HepG2 (cell line): ENCODE results near the gene SNN. TPM values are rescaled to one million over a fixed set of nuclear protein-coding genes. Genes with fewer than 3 reads are reported as not detected.

Source experiments
- ISX ChIP-seq: sonication (generic); formaldehyde crosslinking; conservative IDR thresholded peaks from 2 replicates; pipeline ENCODE4 v1.5.0; 2020; ENCODE audit warnings: missing genetic modification reagents
- KDM6A ChIP-seq: IDR thresholded peaks from 2 replicates; pipeline ENCODE4 v1.6.1; 2016; ENCODE audit warnings: low read depth
- KLF13 ChIP-seq: sonication (generic); formaldehyde crosslinking; IDR thresholded peaks from 2 replicates; pipeline ENCODE4 v1.4.0; 2020; ENCODE audit warnings: mild to moderate bottlenecking, missing genetic modification reagents
- PITX1 ChIP-seq: sonication (generic); formaldehyde crosslinking; IDR thresholded peaks from 2 replicates; pipeline ENCODE4 v1.5.1; 2020; ENCODE audit warnings: mild to moderate bottlenecking, missing genetic modification reagents
- POLR2A ChIP-seq, 2 experiments: IDR thresholded peaks; 2 replicates each; pipeline ENCODE4 v1.6.1; 2011; ENCODE audit warnings: low read depth in 2 of 2, low read length in 2 of 2, mild to moderate bottlenecking in 1 of 2, moderate library complexity in 1 of 2; ENCODE audit not compliant: insufficient read depth in 1 of 2
- SCMH1 ChIP-seq: sonication (generic); formaldehyde crosslinking; IDR thresholded peaks from 2 replicates; pipeline ENCODE4 v1.9.0; 2021; ENCODE audit warnings: missing genetic modification reagents, mild to moderate bottlenecking, borderline replicate concordance
- TMF1 ChIP-seq: sonication (generic); formaldehyde crosslinking; IDR thresholded peaks from 2 replicates; pipeline ENCODE4 v1.8.1; 2022; ENCODE audit warnings: low read depth, missing genetic modification reagents
- ZNF10 ChIP-seq: sonication (generic); formaldehyde crosslinking; IDR thresholded peaks from 2 replicates; pipeline ENCODE4 v1.4.0; 2020; ENCODE audit warnings: mild to moderate bottlenecking, low read depth, missing genetic modification reagents, borderline replicate concordance
- ZNF12 ChIP-seq: sonication (generic); formaldehyde crosslinking; IDR thresholded peaks from 2 replicates; pipeline ENCODE4 v1.5.0; 2020; ENCODE audit warnings: missing genetic modification reagents
- ZNF484 ChIP-seq: sonication (generic); formaldehyde crosslinking; IDR thresholded peaks from 2 replicates; pipeline ENCODE4 v1.5.1; 2020; ENCODE audit warnings: mild to moderate bottlenecking, low read depth, missing genetic modification reagents, borderline replicate concordance
- ZNF556 ChIP-seq: sonication (generic); formaldehyde crosslinking; IDR thresholded peaks from 2 replicates; pipeline ENCODE4 v1.4.0; 2020; ENCODE audit warnings: mild to moderate bottlenecking, missing genetic modification reagents, borderline replicate concordance
- ZNF564 ChIP-seq: sonication (generic); formaldehyde crosslinking; IDR thresholded peaks from 2 replicates; pipeline ENCODE4 v1.8.1; 2023; ENCODE audit warnings: mild to moderate bottlenecking, missing genetic modification reagents
- ZNF629 ChIP-seq: sonication (generic); formaldehyde crosslinking; conservative IDR thresholded peaks from 2 replicates; pipeline ENCODE4 v1.5.0; 2020; ENCODE audit warnings: missing genetic modification reagents
- ZNF703 ChIP-seq: sonication (generic); formaldehyde crosslinking; IDR thresholded peaks from 2 replicates; pipeline ENCODE4 v1.5.1; 2020; ENCODE audit warnings: missing genetic modification reagents, mild to moderate bottlenecking, moderate library complexity, borderline replicate concordance
- ZNF883 ChIP-seq: sonication (generic); formaldehyde crosslinking; IDR thresholded peaks from 2 replicates; pipeline ENCODE4 v1.5.1; 2020; ENCODE audit warnings: mild to moderate bottlenecking, missing genetic modification reagents; ENCODE audit errors: not compliant biosample characterization
- polyA plus RNA-seq, 8 experiments: library from polyadenylated mRNA; depleted of rRNA in 3 of 8; stranded (reverse) in 7 of 8; unstranded in 1 of 8; fragments of >200 nt; fragmentation: Illumina TruSeq in 4 of 8; extraction: Trizol in 4 of 8; gene quantifications; 2 replicates each; pipeline versions ENCODE4 v1.2.1 to v1.2.3, GENCODE V29; 2011 to 2016; ENCODE audit warnings: low read depth in 4 of 8, missing spikeins in 1 of 8, mixed read lengths in 1 of 8; ENCODE audit not compliant: insufficient read depth in 1 of 8
- total RNA-seq, 5 experiments: library from RNA; depleted of rRNA; stranded (reverse); fragments of >200 nt; fragmentation: Illumina TruSeq; extraction: Trizol; gene quantifications; 2 replicates each; pipeline ENCODE4 v1.2.3, GENCODE V29; 2016; ENCODE audit warnings: low read depth in 1 of 5
- TF ChIP-seq, protein P1 (sequence below), 2 experiments: sonication (generic) in 1 of 2; formaldehyde crosslinking in 1 of 2; IDR thresholded peaks; 2 replicates each; pipeline versions ENCODE4 v1.4.0 to v1.6.1; 2018 to 2020; ENCODE audit warnings: missing genetic modification reagents in 2 of 2, borderline replicate concordance in 1 of 2, low read depth in 1 of 2, mild to moderate bottlenecking in 1 of 2, missing biosample characterization in 1 of 2
- TF ChIP-seq, protein P2 (sequence below): sonication (generic); formaldehyde crosslinking; IDR thresholded peaks from 2 replicates; pipeline ENCODE4 v1.4.0; 2020; ENCODE audit warnings: mild to moderate bottlenecking, missing genetic modification reagents
- TF ChIP-seq, protein P3 (sequence below): IDR thresholded peaks from 2 replicates; pipeline ENCODE4 v1.6.1; 2016
- TF ChIP-seq, protein P4 (sequence below): sonication (generic); formaldehyde crosslinking; IDR thresholded peaks from 2 replicates; pipeline ENCODE4 v1.4.0; 2020; ENCODE audit warnings: mild to moderate bottlenecking, missing genetic modification reagents

SNN gene
- total and polyA plus RNA-seq, 2 of the 13 experiments (the other 11 are each of a cell fraction or from before 2014, with no cell fraction given) = 5.2 to 8.4 TPM

DNA sequence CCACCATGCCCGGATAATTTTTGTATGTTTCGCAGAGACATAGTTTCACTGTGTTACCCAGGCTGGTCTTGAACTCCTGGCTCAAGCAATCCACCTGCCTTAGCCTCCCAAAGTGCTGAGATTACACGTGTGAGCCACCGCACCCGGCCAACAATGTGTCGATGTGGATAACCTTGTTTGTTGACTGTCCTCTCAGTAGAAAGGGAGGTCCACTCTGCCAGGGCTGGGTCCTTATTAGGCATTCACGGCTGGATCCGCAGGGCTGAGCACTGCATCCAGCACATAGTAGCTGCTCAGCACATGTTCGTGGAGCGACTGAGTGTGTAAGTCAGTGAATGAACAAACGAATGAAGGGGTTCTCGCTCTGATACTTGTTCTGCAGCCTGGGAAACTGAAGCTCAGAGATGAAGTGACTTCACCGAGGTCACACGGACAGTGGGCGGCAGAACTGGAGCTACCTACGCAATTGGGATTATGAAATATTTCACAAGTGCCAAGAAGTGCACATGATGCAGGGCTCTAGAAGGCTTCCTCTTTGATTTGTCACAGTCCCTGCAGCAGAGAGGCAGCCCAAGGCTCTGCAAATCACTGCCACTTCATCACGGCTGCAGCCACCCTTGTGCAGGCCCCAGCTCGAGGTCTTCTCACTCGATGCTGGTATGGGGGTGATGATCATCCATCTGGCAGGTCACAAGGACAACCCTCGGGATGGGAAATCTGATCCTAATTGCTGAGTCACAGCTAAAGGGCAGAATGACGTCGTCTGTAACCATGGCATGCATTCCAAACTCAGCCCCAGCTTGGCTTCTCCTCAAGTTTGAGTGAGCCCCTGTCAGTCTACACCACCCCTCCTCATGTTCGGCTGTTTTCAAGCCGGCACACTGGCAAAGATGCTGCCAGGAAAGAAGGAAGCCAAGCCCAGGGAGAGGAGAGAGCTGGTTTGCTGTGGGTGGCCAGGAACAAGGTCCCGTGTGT is 28.0 kb upstream of the SNN start (continued):
- TF ChIP-seq, protein P1, sequence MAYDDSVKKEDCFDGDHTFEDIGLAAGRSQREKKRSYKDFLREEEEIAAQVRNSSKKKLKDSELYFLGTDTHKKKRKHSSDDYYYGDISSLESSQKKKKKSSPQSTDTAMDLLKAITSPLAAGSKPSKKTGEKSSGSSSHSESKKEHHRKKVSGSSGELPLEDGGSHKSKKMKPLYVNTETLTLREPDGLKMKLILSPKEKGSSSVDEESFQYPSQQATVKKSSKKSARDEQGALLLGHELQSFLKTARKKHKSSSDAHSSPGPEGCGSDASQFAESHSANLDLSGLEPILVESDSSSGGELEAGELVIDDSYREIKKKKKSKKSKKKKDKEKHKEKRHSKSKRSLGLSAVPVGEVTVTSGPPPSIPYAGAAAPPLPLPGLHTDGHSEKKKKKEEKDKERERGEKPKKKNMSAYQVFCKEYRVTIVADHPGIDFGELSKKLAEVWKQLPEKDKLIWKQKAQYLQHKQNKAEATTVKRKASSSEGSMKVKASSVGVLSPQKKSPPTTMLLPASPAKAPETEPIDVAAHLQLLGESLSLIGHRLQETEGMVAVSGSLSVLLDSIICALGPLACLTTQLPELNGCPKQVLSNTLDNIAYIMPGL (CRISPR knock-in tag; IDR thresholded peaks at IDR 0.05; ENCODE audit: borderline replicate concordance in 1 of 2, low read depth in 1 of 2) = 0 out of 4 replicates have a peak, but pooled peaks of 1 of the 2 experiments have one; percentile 66
- TF ChIP-seq, protein P2, sequence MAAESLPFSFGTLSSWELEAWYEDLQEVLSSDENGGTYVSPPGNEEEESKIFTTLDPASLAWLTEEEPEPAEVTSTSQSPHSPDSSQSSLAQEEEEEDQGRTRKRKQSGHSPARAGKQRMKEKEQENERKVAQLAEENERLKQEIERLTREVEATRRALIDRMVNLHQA (CRISPR knock-in tag) = no peak
- TF ChIP-seq, protein P3, sequence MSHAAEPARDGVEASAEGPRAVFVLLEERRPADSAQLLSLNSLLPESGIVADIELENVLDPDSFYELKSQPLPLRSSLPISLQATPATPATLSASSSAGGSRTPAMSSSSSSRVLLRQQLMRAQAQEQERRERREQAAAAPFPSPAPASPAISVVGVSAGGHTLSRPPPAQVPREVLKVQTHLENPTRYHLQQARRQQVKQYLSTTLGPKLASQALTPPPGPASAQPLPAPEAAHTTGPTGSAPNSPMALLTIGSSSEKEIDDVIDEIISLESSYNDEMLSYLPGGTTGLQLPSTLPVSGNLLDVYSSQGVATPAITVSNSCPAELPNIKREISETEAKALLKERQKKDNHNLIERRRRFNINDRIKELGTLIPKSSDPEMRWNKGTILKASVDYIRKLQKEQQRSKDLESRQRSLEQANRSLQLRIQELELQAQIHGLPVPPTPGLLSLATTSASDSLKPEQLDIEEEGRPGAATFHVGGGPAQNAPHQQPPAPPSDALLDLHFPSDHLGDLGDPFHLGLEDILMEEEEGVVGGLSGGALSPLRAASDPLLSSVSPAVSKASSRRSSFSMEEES (CRISPR knock-in tag) = peak; percentile 78
- TF ChIP-seq ZNF10 (CRISPR knock-in tag) (no peak), ISX (no peak), ZNF564 (CRISPR knock-in tag) (0 out of 2 replicates have a peak, but pooled peaks have one; percentile 67), ZNF703 (CRISPR knock-in tag) (no peak; the same call in 1 of the 2 replicates), ZNF556 (CRISPR knock-in tag) (no peak), PITX1 (CRISPR knock-in tag) (no peak), KDM6A (peak; percentile 42; the same call in 1 of the 2 replicates), ZNF484 (CRISPR knock-in tag) (no peak), POLR2A (IDR thresholded peaks at IDR 0.05; ENCODE audit: insufficient read depth in 1 of 2, low read depth in 2 of 2, low read length in 2 of 2) (peak in 1 of 2 experiments; percentile 63; a peak in 1 of 4 replicates), TMF1 (CRISPR knock-in tag) (no peak; the same call in 1 of the 2 replicates), SCMH1 (CRISPR knock-in tag) (no peak), ZNF12 (peak; percentile 77), KLF13 (CRISPR knock-in tag) (no peak), ZNF883 (CRISPR knock-in tag) (peak; percentile 60), ZNF629 (peak; percentile 4; the same call in 1 of the 2 replicates)
- TF ChIP-seq, protein P4, sequence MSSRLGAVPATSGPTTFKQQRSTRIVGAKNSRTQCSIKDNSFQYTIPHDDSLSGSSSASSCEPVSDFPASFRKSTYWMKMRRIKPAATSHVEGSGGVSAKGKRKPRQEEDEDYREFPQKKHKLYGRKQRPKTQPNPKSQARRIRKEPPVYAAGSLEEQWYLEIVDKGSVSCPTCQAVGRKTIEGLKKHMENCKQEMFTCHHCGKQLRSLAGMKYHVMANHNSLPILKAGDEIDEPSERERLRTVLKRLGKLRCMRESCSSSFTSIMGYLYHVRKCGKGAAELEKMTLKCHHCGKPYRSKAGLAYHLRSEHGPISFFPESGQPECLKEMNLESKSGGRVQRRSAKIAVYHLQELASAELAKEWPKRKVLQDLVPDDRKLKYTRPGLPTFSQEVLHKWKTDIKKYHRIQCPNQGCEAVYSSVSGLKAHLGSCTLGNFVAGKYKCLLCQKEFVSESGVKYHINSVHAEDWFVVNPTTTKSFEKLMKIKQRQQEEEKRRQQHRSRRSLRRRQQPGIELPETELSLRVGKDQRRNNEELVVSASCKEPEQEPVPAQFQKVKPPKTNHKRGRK (CRISPR knock-in tag) = no peak
